A549 (cell line): ENCODE results near the gene ARHGAP26. TPM values are rescaled to one million over a fixed set of nuclear protein-coding genes. Genes with fewer than 3 reads are reported as not detected.
A peak's percentile ranks its signal among the peaks of the same experiment; 100 is the strongest.

Source experiments
- ATAC-seq, 2 experiments: fragments of 200-7000 bp in 1 of 2; fragments of >200 bp in 1 of 2; cut with Nextera tagmentation in 1 of 2; cut with Tn5 transposase in 1 of 2; 3 replicates each; pipeline versions ENCODE4 v1.8.0 to v1.9.1; 2018 to 2020; ENCODE audit warnings: mild to moderate bottlenecking in 1 of 2, moderate library complexity in 1 of 2
- CTCF ChIA-PET: fragments of 300-600 bp; sonication (Branson Sonifier 250); formaldehyde crosslinking; extraction: SDS; loops from one replicate; lab custom pipeline; 2021; ENCODE audit warnings: antibody characterized with exemption, inconsistent platforms; lab: Yijun Ruan, JAX
- POLR2A ChIA-PET: fragments of 350-600 bp; formaldehyde crosslinking; extraction: SDS; loops from one replicate; lab custom pipeline; 2021; ENCODE audit warnings: antibody characterized with exemption, inconsistent platforms; lab: Yijun Ruan, JAX
- DNase-seq, 2 experiments: peaks; one replicate each; pipeline versions ENCODE4 v3.0.0 to v3.0.0-alpha.2; 2011 to 2016; ENCODE audit warnings: low read depth in 1 of 2, low spot score in 1 of 2
- FAIRE-seq: peaks from 2 replicates; lab custom pipeline; 2011; peaks lifted over from hg19 to GRCh38; lab: Jason Lieb, UNC
- H3K27ac ChIP-seq, 2 experiments: fragments of >200 bp; sonication (Bioruptor Twin); formaldehyde crosslinking; 3 replicates each; pipeline ENCODE4 v1.5.1; 2016 to 2017
- H3K4me1 ChIP-seq: fragments of >200 bp; sonication (Bioruptor Twin); formaldehyde crosslinking; 3 replicates; pipeline ENCODE4 v1.6.1; 2016
- H3K4me2 ChIP-seq: fragments of >200 bp; sonication (Bioruptor Twin); formaldehyde crosslinking; 3 replicates; pipeline ENCODE4 v1.6.1; 2016
- H3K4me3 ChIP-seq: fragments of >200 bp; sonication (Bioruptor Twin); formaldehyde crosslinking; 3 replicates; pipeline ENCODE4 v1.5.1; 2016
- H3K9me3 ChIP-seq: fragments of >200 bp; sonication (Bioruptor Twin); formaldehyde crosslinking; 3 replicates; pipeline ENCODE4 v1.6.1; 2016
- BCL3 ChIP-seq: fragments of >200 bp; sonication (Bioruptor Twin); formaldehyde crosslinking; IDR thresholded peaks from 3 replicates; pipeline ENCODE4 v1.6.1; 2016
- CTCF ChIP-seq: fragments of >200 bp; sonication (Bioruptor Twin); formaldehyde crosslinking; IDR thresholded peaks from 3 replicates; pipeline ENCODE4 v1.5.1; 2016
- E2F6 ChIP-seq: IDR thresholded peaks from 2 replicates; pipeline ENCODE4 v1.6.1; 2012; ENCODE audit warnings: low read depth, borderline replicate concordance
- EHMT2 ChIP-seq: fragments of 200-600 bp; sonication (generic); IDR thresholded peaks from 2 replicates; pipeline ENCODE4 v1.6.1; 2016; ENCODE audit warnings: antibody characterized with exemption, low read depth, mild to moderate bottlenecking, moderate library complexity
- ELK1 ChIP-seq: fragments of 150-350 bp; IDR thresholded peaks from 2 replicates; pipeline ENCODE4 v1.6.1; 2014; ENCODE audit warnings: low read depth, mild to moderate bottlenecking, low read length
- HDAC2 ChIP-seq: fragments of 200-600 bp; sonication (generic); IDR thresholded peaks from 2 replicates; pipeline ENCODE4 v1.6.1; 2016
- JUNB ChIP-seq: fragments of >200 bp; sonication (Bioruptor Twin); formaldehyde crosslinking; IDR thresholded peaks from 2 replicates; pipeline ENCODE4 v1.6.1; 2016
- MAFK ChIP-seq: fragments of 450-650 bp; IDR thresholded peaks from 2 replicates; pipeline ENCODE4 v1.6.1; 2014; ENCODE audit not compliant: partially characterized antibody
- MAX ChIP-seq: IDR thresholded peaks from 2 replicates; pipeline ENCODE4 v1.6.1; 2012
- MYC ChIP-seq: IDR thresholded peaks from 2 replicates; pipeline ENCODE4 v1.6.1; 2012; ENCODE audit warnings: mild to moderate bottlenecking, inconsistent platforms, low read length, improper control_type of control experiment, borderline replicate concordance
- NPAS2 ChIP-seq: fragments of 250-450 bp; sonication (Bioruptor Pico); IDR thresholded peaks from 2 replicates; pipeline ENCODE4 v1.8.0; 2022; ENCODE audit warnings: mild to moderate bottlenecking, moderate library complexity, borderline replicate concordance
- RAD21 ChIP-seq, 2 experiments: fragments of >200 bp in 1 of 2; sonication (Bioruptor Twin) in 1 of 2; formaldehyde crosslinking in 1 of 2; IDR thresholded peaks in 1 of 2; conservative IDR thresholded peaks in 1 of 2; 2 replicates in 1 of 2; 3 replicates in 1 of 2; pipeline ENCODE4 v1.6.1; 2012 to 2018; ENCODE audit warnings: inconsistent platforms in 1 of 2
- RCOR1 ChIP-seq: fragments of 150-350 bp; IDR thresholded peaks from 2 replicates; pipeline ENCODE4 v1.6.1; 2014; ENCODE audit warnings: antibody characterized with exemption, low read length, low read depth
- SMC3 ChIP-seq: fragments of >200 bp; sonication (Bioruptor Twin); formaldehyde crosslinking; IDR thresholded peaks from 3 replicates; pipeline ENCODE4 v1.6.1; 2018; ENCODE audit warnings: inconsistent platforms
- USF2 ChIP-seq: fragments of 450-650 bp; IDR thresholded peaks from 2 replicates; pipeline ENCODE4 v1.6.1; 2014; ENCODE audit warnings: antibody characterized with exemption
- ZFP36 ChIP-seq: fragments of 450-650 bp; IDR thresholded peaks from 2 replicates; pipeline ENCODE4 v1.6.1; 2014; ENCODE audit warnings: borderline replicate concordance; ENCODE audit not compliant: partially characterized antibody
- WGBS: methylation state at CpG from one replicate; pipeline ENCODE4 v1.1.6; 2017; ENCODE audit errors: missing lambda C conversion rate; 5-methylcytosine and 5-hydroxymethylcytosine counted together
- polyA plus RNA-seq, 4 experiments: library from polyadenylated mRNA; depleted of rRNA in 3 of 4; stranded (reverse); fragments of >200 nt; fragmentation: RNase III in 1 of 4; extraction: RNeasy Plus Mini Kit Qiagen cat#74134 plus additional on column Dnase treatment in 1 of 4; gene quantifications; 2 replicates in 3 of 4; 3 replicates in 1 of 4; pipeline ENCODE4 v1.2.3, GENCODE V29; 2011 to 2017
- TF ChIP-seq, protein P1 (sequence below): fragments of 250-450 bp; sonication (Bioruptor Pico); IDR thresholded peaks from 2 replicates; pipeline ENCODE4 v1.5.0; 2020; ENCODE audit warnings: low read depth, mild to moderate bottlenecking, moderate library complexity
- TF ChIP-seq, protein P2 (sequence below): fragments of 250-450 bp; sonication (Bioruptor Pico); IDR thresholded peaks from 2 replicates; pipeline ENCODE4 v1.5.0; 2021; ENCODE audit warnings: mild to moderate bottlenecking, moderate library complexity, borderline replicate concordance

Gene ARHGAP26
- polyA plus RNA-seq, 2 of the 4 experiments (the other 2 are of a cell fraction), result 6.6 to 19.1 TPM

- FAIRE-seq, result no peak
- CTCF ChIA-PET, result interaction anchor here (1.7 kb wide), 1 partner anchor 73 kb away, joined by 3 read pairs; no protein-coding TSS in a partner anchor
- no peak for ATAC-seq
These were observed 45.3 kb downstream of the ARHGAP26 start for GRCh38 chr5:142815469-142815868.

GRCh38 chr5:142816531-142817430 is 46.6 kb downstream of the ARHGAP26 start:
- Histone ChIP-seq H3K9me3 (peaks cover 12% of the 10 kb centered on the region; the same call in 2 of the 3 replicates), H3K4me2 (peak overlapping the region; percentile 65), H3K27ac (peak overlapping the region; percentile 16 to 87; a peak in 4 of 6 replicates), H3K4me1 (peaks cover 61% of the 10 kb centered on the region), H3K4me3 (no peak overlapping the region)
- DNase-seq (no peak), ATAC-seq (peak in 1 of 2 experiments; percentile 20; a peak in 3 of 6 replicates), FAIRE-seq (no peak)
- TF ChIP-seq EHMT2, result no peak
- POLR2A ChIA-PET, result no interaction called here
- CTCF ChIA-PET, result interaction anchor here (1.7 kb wide), 1 partner anchor 71 kb away, joined by 3 read pairs; no protein-coding TSS in a partner anchor
- 87% methylated on average over 6 of the region's 6 CpGs for WGBS

More at GRCh38 chr5:142815469-142815868, 45.3 kb downstream of the ARHGAP26 start:
- DNase-seq, result no peak
- TF ChIP-seq, protein P1, sequence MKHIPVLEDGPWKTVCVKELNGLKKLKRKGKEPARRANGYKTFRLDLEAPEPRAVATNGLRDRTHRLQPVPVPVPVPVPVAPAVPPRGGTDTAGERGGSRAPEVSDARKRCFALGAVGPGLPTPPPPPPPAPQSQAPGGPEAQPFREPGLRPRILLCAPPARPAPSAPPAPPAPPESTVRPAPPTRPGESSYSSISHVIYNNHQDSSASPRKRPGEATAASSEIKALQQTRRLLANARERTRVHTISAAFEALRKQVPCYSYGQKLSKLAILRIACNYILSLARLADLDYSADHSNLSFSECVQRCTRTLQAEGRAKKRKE (CRISPR knock-in tag), result no peak
- TF ChIP-seq CTCF (no peak), MAX (no peak), SMC3 (no peak), ZFP36 (no peak), BCL3 (no peak), MAFK (no peak), MYC (no peak), JUNB (no peak), HDAC2 (no peak), USF2 (no peak), NPAS2 (no peak)
- TF ChIP-seq, all 56 proteins: peak for 0
- 98% methylated on average over 2 of the region's 2 CpGs for WGBS
- Histone ChIP-seq H3K4me1 (peaks cover 59% of the 10 kb centered on the region), H3K4me2 (no peak overlapping the region), H3K27ac (peak overlapping the region in 1 of 2 experiments; percentile 6; a peak in 1 of 6 replicates), H3K4me3 (no peak overlapping the region), H3K9me3 (0 out of 3 replicates have a peak, but pooled peaks cover 2% of the 10 kb centered on the region)
- POLR2A ChIA-PET, result no interaction called here

- WGBS, result 47% methylated on average over 3 of the region's 3 CpGs
- H3K4me3 ChIP-seq, result no peak overlapping the region
- no peak; a peak in 1 of 6 replicates for ATAC-seq
- CTCF ChIA-PET, result interaction anchor here (1.0 to 1.9 kb wide), 2 partner anchors 12 to 48 kb away, joined by 3 to 5 read pairs; partner anchors contain the start of gene ARHGAP26
- H3K4me2 ChIP-seq, result peak overlapping the region; percentile 65
- H3K4me1 ChIP-seq, result peaks cover 70% of the 10 kb centered on the region
- H3K27ac ChIP-seq, result peak overlapping the region; percentile 73 to 87; a peak in 3 of 6 replicates
- no peak for DNase-seq
- TF ChIP-seq, protein P1 (CRISPR knock-in tag), result no peak
- TF ChIP-seq ELK1 (no peak), E2F6 (no peak), RAD21 (conservative IDR thresholded peaks at IDR 0.05 in 1 of 2, IDR thresholded peaks at IDR 0.05 in 1 of 2) (no peak), RCOR1 (no peak)
- TF ChIP-seq, protein P2, sequence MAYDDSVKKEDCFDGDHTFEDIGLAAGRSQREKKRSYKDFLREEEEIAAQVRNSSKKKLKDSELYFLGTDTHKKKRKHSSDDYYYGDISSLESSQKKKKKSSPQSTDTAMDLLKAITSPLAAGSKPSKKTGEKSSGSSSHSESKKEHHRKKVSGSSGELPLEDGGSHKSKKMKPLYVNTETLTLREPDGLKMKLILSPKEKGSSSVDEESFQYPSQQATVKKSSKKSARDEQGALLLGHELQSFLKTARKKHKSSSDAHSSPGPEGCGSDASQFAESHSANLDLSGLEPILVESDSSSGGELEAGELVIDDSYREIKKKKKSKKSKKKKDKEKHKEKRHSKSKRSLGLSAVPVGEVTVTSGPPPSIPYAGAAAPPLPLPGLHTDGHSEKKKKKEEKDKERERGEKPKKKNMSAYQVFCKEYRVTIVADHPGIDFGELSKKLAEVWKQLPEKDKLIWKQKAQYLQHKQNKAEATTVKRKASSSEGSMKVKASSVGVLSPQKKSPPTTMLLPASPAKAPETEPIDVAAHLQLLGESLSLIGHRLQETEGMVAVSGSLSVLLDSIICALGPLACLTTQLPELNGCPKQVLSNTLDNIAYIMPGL (CRISPR knock-in tag), result no peak
- H3K9me3 ChIP-seq, result peaks cover 12% of the 10 kb centered on the region; the same call in 2 of the 3 replicates
- no peak for FAIRE-seq
- POLR2A ChIA-PET, result no interaction called here
These were observed 47.8 kb downstream of the ARHGAP26 start for GRCh38 chr5:142817949-142818431.
